NCI-H1417 (cell line): Measurements from ENCODE around the gene SHROOM4.

Experiments
- DNase-seq, 3 experiments: peaks; one replicate each; lab custom pipeline; 2025; lab: John Stamatoyannopoulos, UW

The SHROOM4 gene

DNA sequence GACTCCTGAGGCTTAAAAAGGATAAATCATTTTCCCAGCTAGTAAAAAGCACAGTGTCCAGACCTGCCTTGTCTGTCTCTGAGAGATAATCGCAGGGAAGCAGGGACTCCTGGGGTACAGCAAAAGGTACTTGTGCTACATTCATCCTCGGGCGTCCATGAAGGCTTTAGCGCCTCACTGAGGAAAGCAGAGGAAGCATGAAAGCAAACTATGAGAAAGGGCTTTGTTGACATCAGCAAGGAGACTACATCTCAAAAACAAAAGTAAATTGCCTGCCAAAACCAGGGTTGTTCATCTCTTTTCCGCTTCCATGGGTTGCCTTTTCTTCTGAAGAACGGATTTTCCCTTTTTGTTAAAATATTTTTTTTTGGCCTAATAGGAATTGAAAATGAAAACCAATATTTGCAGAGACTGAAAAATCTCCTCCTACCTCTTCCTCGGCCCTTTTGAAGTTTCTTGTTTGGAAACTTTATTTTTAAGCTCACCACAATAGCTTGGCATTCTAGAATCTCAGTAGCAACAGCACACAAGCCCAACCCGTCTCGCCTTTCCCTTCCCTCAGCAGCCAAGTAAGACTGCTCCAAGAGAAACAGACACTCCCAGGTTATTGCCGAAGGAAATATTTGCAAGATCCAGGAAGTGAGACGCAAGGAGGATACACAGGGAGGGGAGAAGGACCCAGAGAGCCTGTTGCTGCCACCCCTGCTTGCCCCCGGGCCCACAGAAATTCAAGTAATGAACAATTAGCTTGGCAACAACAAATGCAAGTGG is 195.0 kb downstream of the SHROOM4 start:
- DNase-seq: no peak

- no peak for DNase-seq
Measured at GRCh38 chrX:50617183-50617582, 196.8 kb downstream of the SHROOM4 start.

GRCh38 chrX:50615570-50616158 is 198.3 kb downstream of the SHROOM4 start:
- no peak for DNase-seq

DNA sequence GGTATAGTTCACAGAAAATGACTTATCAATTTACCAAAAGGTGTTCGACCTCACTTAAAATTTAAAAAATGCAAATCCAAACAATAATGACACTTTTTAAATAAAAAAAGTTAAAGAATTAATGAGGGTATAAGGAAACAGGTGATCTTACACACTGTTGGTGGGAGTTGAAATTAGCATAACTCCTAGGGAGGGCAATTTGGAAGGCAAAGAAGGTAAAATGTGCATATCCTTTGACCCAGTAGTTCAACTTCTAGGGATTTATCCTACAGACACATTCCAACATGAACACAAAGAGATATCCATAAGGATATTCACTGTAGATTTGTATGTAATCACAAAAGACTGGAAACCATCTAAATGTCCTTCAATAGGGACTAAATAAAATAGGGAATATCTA is 199.5 kb downstream of the SHROOM4 start:
- DNase-seq: no peak

DNA sequence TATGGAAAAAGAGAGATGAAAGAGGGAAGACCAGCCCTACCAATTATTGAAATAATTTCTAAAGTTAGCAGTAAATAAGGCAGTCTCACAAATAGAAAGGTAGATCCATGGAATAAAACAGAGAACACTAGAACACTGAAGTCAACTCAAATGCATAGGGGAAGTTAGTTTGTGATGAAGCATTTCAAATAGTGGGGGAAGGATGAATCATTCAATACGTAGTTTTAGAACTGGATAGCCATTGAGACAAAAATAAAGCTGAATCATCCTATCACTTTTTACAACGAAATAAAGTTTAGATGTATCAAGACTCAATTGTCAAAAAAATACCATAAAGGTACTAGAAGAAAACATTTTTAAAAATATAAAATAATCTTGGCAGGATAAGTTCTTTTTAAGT is 200.1 kb downstream of the SHROOM4 start:
- DNase-seq: no peak

GRCh38 chrX:50609796-50610195 is 204.2 kb downstream of the SHROOM4 start:
- no peak for DNase-seq

GRCh38 chrX:50606300-50606950 is 207.6 kb downstream of the SHROOM4 start:
- DNase-seq: peak in 1 of 3 experiments; percentile 58

- DNase-seq: no peak
Measured at GRCh38 chrX:50596056-50596455, 217.9 kb downstream of the SHROOM4 start.

DNA sequence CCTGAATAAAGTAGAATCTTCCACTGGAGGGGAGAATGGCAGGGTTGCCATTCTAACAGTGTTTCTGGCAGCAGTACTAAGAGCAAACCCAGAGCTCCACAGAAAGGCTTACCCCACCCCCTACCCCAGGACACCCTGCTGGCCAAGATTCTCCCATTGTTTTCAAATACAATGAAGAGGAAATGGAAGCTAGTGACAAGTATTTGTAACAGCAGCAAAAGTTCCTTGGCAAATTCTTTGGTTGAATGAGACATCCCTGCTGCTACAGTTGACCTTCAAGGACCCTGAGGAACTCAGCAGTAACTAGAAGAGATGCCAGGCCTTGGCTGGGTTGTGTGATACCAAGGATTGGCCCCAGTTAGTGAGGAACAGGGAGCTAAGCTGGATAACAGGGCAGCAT is 219.2 kb downstream of the SHROOM4 start:
- DNase-seq: no peak

GRCh38 chrX:50586980-50587379 is 227.0 kb downstream of the SHROOM4 start:
- DNase-seq: no peak

GRCh38 chrX:50586407-50586806 is 227.6 kb downstream of the SHROOM4 start:
- DNase-seq: no peak

DNA sequence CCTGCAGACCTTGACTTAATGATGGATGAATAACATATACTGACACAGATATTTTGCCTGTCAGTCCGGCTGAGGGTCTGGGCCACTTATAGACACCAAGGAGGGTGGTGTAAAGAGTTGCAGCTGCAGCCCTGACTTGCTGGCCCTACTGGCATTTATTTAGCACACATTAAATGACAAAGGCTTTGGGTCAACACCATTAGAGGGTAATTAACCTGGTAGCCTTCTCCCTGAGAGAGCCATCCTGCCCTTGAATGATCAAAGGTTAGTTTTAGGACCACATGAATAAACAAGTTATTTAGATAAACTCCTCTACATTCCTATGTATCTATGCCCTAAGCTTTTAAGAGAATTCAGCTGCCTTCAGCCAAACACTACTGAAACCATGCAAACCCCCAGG is 232.6 kb downstream of the SHROOM4 start:
- DNase-seq: no peak

- peak; percentile 43 to 82 (median 59) for DNase-seq
Measured at GRCh38 chrX:50579955-50580354, 234.0 kb downstream of the SHROOM4 start.

DNA sequence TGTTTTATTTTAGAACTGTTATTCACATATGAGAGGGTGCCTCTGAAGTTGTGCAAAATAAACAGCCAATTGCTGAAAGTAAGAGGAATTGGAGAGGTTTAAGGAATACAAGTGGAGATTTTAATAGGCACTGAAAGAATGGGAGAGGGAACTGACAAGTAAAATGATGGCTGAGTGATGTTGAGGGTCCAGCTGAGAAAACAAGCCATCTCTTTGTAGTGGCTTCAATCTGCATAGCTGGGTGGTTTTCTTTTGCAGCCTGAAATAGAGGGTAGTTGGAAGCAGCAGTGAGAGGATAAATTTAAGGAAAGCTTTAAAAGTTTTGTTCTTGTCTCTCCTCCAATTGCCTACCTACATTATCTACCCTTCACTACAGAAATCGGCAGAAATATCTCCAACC is 236.7 kb downstream of the SHROOM4 start:
- DNase-seq: peak in 2 of 3 experiments; percentile 20 to 28

DNA sequence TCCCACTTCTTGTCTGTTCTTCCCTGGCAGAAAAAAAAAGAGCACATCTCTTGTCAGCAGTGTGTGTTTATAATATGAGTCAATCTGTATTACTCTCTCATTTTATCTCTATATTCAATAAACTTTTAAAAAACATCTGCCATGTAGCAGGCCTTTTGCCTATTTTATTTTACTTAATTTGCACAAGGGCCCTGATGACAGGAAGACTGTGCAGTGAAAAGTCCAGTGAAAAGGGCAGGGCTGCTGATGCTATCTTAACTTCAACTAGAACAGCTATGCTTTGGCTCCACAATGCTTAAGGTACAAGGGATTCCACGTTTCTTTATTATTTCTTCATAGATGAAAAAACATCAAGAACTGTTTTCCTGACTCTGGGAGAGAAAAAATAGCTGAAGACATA is 246.4 kb downstream of the SHROOM4 start:
- no peak for DNase-seq

DNA sequence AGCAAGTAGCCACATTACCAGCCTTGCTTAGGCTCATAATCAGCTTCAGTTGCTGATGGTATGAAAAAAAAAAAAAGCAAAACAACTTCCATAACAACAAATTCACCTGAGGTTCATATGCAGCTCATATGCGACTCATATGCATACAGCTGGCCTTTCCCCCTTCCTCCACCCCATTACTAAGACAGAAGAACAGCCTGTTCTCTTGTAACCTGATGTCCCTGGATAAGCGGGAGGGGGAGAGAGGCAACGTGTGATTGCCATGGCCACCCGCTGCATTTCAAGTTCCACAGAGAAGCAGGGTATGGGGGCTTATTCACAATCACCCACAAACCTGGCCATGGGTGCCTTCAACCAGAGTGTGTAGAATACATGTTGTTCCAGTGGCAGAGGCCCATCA is 248.3 kb downstream of the SHROOM4 start:
- peak in 2 of 3 experiments; percentile 35 to 43 for DNase-seq
